Kidney epithelial cell (primary cell): Measurements from ENCODE around the gene ANKRD60. TPM values are rescaled to one million over a fixed set of nuclear protein-coding genes. Genes with fewer than 3 reads are reported as not detected.

Experiments used
- DNase-seq: peaks from one replicate; pipeline ENCODE4 v3.0.0-alpha.2; 2010; ENCODE audit warnings: low read depth
- H3K27me3 ChIP-seq: 2 replicates; pipeline ENCODE4 v1.6.0; 2011; ENCODE audit warnings: low read length; ENCODE audit not compliant: control insufficient read depth, insufficient read depth
- H3K36me3 ChIP-seq: 2 replicates; pipeline ENCODE4 v1.5.1; 2011; ENCODE audit warnings: low read length; ENCODE audit not compliant: control insufficient read depth, insufficient read depth
- H3K4me3 ChIP-seq: 2 replicates; pipeline ENCODE4 v1.5.1; 2011; ENCODE audit warnings: low read depth, mild to moderate bottlenecking, control low read depth, low read length
- total RNA-seq: library from RNA; depleted of rRNA; stranded (reverse); fragments of >200 nt; gene quantifications from 2 replicates; pipeline ENCODE4 v1.2.3, GENCODE V29; 2015
- TF ChIP-seq, protein P1 (sequence below): IDR thresholded peaks from 2 replicates; pipeline ENCODE4 v1.5.1; 2011; ENCODE audit warnings: mild to moderate bottlenecking, moderate library complexity, low read length, control low read depth, inconsistent platforms; ENCODE audit not compliant: insufficient read depth, poor library complexity, severe bottlenecking

ANKRD60 gene
- total RNA-seq, 1 donor from 2014 or later, result not detected

DNA sequence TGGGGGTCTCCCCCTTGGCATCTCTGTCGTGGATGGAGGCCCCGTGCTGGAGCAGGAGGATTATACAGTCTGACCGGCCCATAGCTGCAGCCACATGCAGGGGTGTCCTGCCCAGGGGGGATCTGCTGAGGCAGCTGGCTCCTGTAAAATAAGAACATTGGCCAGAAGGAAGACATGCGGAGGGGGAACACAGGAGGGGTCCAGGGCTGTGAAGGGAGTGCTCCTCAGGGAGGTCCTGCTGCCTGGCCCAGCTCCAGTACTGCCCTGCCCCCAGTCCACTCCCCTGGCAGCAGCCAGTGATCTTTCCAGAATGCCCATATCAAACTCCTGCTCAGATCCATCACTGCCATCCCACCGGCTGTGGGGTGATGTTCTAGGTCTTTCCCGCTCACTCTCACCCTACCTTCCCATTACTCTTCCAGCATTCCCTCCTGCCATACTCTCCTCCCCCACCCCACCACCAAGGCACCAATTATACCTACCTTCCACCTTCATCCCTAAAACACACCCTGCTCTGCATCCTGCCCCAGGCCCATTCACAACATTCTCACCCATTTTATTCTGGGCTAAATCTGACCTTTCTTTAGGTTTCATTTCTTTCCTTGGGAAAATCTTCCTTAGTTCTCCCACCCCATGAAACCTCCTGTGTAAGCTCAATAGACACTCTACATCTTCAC lies 9.7 kb downstream of the ANKRD60 start:
- Histone ChIP-seq H3K4me3 (no peak overlapping the region), H3K27me3 (peaks cover 27% of the 10 kb centered on the region)
- TF ChIP-seq, protein P1, sequence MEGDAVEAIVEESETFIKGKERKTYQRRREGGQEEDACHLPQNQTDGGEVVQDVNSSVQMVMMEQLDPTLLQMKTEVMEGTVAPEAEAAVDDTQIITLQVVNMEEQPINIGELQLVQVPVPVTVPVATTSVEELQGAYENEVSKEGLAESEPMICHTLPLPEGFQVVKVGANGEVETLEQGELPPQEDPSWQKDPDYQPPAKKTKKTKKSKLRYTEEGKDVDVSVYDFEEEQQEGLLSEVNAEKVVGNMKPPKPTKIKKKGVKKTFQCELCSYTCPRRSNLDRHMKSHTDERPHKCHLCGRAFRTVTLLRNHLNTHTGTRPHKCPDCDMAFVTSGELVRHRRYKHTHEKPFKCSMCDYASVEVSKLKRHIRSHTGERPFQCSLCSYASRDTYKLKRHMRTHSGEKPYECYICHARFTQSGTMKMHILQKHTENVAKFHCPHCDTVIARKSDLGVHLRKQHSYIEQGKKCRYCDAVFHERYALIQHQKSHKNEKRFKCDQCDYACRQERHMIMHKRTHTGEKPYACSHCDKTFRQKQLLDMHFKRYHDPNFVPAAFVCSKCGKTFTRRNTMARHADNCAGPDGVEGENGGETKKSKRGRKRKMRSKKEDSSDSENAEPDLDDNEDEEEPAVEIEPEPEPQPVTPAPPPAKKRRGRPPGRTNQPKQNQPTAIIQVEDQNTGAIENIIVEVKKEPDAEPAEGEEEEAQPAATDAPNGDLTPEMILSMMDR, result no peak

DNA sequence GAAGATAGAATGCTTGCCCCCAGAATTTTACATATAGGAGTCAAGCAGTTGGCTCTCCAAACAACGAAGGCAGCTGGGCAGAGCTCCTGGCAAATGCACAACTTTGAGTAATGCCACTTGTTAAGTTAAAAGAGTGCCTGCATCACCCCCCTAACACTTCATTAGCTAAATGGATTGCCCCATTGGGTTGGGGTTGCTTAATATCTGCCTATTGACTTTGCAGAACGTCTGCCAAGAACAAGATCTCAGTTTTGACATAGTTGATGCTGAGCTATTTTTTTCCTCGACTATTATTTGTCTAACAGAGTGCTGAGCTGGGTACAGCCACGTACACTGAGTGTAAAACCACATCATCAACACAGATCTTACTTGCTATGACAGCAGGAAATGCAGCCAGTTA lies 12.1 kb downstream of the ANKRD60 start:
- H3K27me3 ChIP-seq, result peaks cover 27% of the 10 kb centered on the region
- DNase-seq, result no peak
- H3K36me3 ChIP-seq, result no peaks in the 10 kb centered on the region
- H3K4me3 ChIP-seq, result no peak overlapping the region
- TF ChIP-seq, protein P1, result no peak

More for the DNA sequence above, 9.7 kb downstream of the ANKRD60 start:
- DNase-seq, result no peak
- H3K36me3 ChIP-seq, result no peaks in the 10 kb centered on the region

DNA sequence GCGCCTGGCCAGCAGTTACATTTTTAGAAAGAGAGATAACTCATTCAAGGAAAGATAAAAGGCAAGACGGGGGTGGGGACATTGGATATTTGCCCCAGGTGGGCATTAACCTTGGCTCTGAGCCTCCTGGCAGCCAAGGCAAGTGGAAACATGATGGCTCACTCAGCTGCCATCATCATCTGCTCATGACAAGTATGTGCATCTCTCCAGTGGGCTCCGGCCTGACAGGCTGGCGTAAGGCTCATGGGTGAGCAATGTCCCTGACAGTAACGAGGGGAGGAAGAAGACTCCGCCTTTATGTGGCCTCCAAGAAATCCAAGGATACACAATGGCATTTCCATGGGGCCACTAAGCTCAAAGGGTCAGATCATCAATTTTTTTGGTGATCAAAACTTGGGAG lies 13.3 kb downstream of the ANKRD60 start:
- DNase-seq, result no peak
- H3K36me3 ChIP-seq, result no peaks in the 10 kb centered on the region
- peaks cover 20% of the 10 kb centered on the region for H3K27me3 ChIP-seq
- TF ChIP-seq, protein P1, result no peak
- H3K4me3 ChIP-seq, result no peak overlapping the region

DNA sequence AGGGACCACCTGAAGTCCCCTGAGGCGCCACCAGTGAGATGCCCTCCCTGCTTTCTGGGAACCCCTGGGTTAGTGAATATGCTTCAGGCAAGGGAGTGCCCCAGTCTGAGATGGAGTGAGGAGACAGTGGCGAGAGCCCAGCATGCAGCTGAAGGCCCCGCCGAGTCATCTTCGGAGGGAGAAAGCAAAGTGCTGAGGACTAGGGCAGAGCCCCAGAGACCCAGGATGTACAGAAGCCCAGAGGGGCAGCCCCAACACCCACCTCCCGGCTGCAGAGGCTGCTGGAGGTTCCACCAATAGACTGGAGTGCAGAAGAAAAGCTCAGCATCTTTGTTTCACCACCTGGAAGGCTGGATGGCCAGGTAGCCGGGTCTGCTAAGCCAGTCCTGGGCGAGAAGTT lies 14.1 kb downstream of the ANKRD60 start:
- TF ChIP-seq, protein P1, result no peak
- Histone ChIP-seq H3K27me3 (peaks cover 20% of the 10 kb centered on the region), H3K4me3 (no peak overlapping the region), H3K36me3 (no peaks in the 10 kb centered on the region)
- no peak for DNase-seq

DNA sequence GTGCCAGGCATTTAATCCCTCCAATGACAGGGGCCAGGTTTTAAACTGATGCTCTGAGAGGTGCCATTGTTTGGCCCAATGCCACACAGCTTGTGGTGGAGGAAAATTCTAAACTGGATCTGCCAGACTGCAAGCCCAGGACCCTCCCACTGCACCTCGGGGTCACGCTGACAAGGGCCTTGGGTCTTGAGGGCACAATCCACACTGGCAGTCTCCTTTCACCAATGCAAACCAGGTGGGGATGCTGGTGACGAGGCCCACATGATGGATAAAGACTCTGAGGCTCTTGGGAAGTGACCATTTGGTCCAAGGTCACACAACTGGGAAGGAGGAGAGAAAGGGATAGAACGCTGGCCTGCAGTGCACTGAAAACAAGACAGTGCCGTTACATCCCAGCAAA lies 14.7 kb downstream of the ANKRD60 start:
- Histone ChIP-seq H3K4me3 (no peak overlapping the region), H3K27me3 (peaks cover 20% of the 10 kb centered on the region), H3K36me3 (no peaks in the 10 kb centered on the region)
- DNase-seq, result no peak
- TF ChIP-seq, protein P1, result no peak

DNA sequence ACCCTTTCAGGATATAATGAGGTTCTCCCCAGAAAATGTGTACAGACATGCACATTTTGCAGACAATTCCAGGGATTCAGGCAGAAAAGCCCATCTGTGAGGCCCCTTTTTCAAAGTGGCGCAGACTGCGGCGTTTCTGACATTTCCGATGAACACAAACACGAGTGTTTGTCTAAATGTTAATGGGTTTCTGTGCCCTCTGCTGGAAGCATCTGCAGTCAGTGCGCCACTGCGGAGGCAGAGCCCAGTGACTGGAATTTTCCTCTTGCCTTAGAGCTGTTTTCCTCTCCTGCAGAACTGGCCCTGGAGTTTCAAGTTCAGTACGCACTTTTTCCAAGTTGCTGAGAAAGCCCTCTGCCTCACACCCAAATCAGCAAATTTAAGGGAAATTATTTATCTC lies 15.3 kb downstream of the ANKRD60 start:
- no peaks in the 10 kb centered on the region for H3K36me3 ChIP-seq
- TF ChIP-seq, protein P1, result no peak
- no peak overlapping the region for H3K4me3 ChIP-seq
- H3K27me3 ChIP-seq, result peaks cover 20% of the 10 kb centered on the region
- no peak for DNase-seq
